HepG2 (cell line): ENCODE results near the gene RPS6KA3. TPM values are rescaled to one million over a fixed set of nuclear protein-coding genes. Genes with fewer than 3 reads are reported as not detected.

Experiments
- ATAD3A ChIP-seq: sonication (generic); formaldehyde crosslinking; IDR thresholded peaks from 2 replicates; pipeline ENCODE4 v1.4.0; 2020; ENCODE audit warnings: missing genetic modification reagents
- BORCS8-MEF2B ChIP-seq: sonication (generic); formaldehyde crosslinking; IDR thresholded peaks from 2 replicates; pipeline ENCODE4 v1.8.0; 2022; ENCODE audit warnings: mild to moderate bottlenecking, missing genetic modification reagents
- FUBP1 ChIP-seq: sonication (generic); formaldehyde crosslinking; IDR thresholded peaks from 2 replicates; pipeline ENCODE4 v1.5.1; 2020; ENCODE audit warnings: missing genetic modification reagents, mild to moderate bottlenecking, borderline replicate concordance
- GATAD1 ChIP-seq: IDR thresholded peaks from 2 replicates; pipeline ENCODE4 v1.6.1; 2016; ENCODE audit warnings: missing genetic modification reagents, missing compliant biosample characterization
- HNRNPLL ChIP-seq: fragments of 200-400 bp; formaldehyde crosslinking; IDR thresholded peaks from 2 replicates; pipeline ENCODE4 v1.6.1; 2017; ENCODE audit warnings: mild to moderate bottlenecking, low read depth, low read length; ENCODE audit not compliant: poor library complexity, severe bottlenecking
- NFKB2 ChIP-seq: sonication (generic); formaldehyde crosslinking; IDR thresholded peaks from 2 replicates; pipeline ENCODE4 v1.4.0; 2020; ENCODE audit warnings: missing genetic modification reagents, borderline replicate concordance
- POLR2AphosphoS2 ChIP-seq: IDR thresholded peaks from 2 replicates; pipeline ENCODE4 v1.6.1; 2011; ENCODE audit warnings: low read depth, low read length, improper control_type of control experiment
- SP1 ChIP-seq, 2 experiments: fragments of 450-650 bp in 1 of 2; sonication (generic) in 1 of 2; formaldehyde crosslinking in 1 of 2; IDR thresholded peaks; 2 replicates each; pipeline versions ENCODE4 v1.4.0 to v1.6.1; 2016 to 2020; ENCODE audit warnings: missing genetic modification reagents in 1 of 2
- ZNF124 ChIP-seq: sonication (generic); formaldehyde crosslinking; IDR thresholded peaks from 2 replicates; pipeline ENCODE4 v1.4.0; 2020; ENCODE audit warnings: missing genetic modification reagents
- ZNF18 ChIP-seq: sonication (generic); formaldehyde crosslinking; IDR thresholded peaks from 2 replicates; pipeline ENCODE4 v1.8.0; 2022; ENCODE audit warnings: mild to moderate bottlenecking, missing genetic modification reagents; ENCODE audit not compliant: insufficient replicate concordance
- ZNF276 ChIP-seq: sonication (generic); formaldehyde crosslinking; IDR thresholded peaks from 2 replicates; pipeline ENCODE4 v1.4.0; 2020; ENCODE audit warnings: mild to moderate bottlenecking, low read depth, missing genetic modification reagents
- ZNF567 ChIP-seq: sonication (generic); formaldehyde crosslinking; IDR thresholded peaks from 2 replicates; pipeline ENCODE4 v1.8.1; 2023; ENCODE audit warnings: mild to moderate bottlenecking, missing genetic modification reagents, borderline replicate concordance
- ZNF790 ChIP-seq: sonication (generic); formaldehyde crosslinking; IDR thresholded peaks from 2 replicates; pipeline ENCODE4 v1.8.0; 2022; ENCODE audit warnings: missing genetic modification reagents, mild to moderate bottlenecking, borderline replicate concordance
- ZZZ3 ChIP-seq: sonication (generic); formaldehyde crosslinking; IDR thresholded peaks from 2 replicates; pipeline ENCODE4 v1.4.0; 2020; ENCODE audit warnings: missing genetic modification reagents, mild to moderate bottlenecking, borderline replicate concordance
- polyA plus RNA-seq, 8 experiments: library from polyadenylated mRNA; depleted of rRNA in 3 of 8; stranded (reverse) in 7 of 8; unstranded in 1 of 8; fragments of >200 nt; fragmentation: Illumina TruSeq in 4 of 8; extraction: Trizol in 4 of 8; gene quantifications; 2 replicates each; pipeline versions ENCODE4 v1.2.1 to v1.2.3, GENCODE V29; 2011 to 2016; ENCODE audit warnings: low read depth in 4 of 8, missing spikeins in 1 of 8, mixed read lengths in 1 of 8; ENCODE audit not compliant: insufficient read depth in 1 of 8
- total RNA-seq, 5 experiments: library from RNA; depleted of rRNA; stranded (reverse); fragments of >200 nt; fragmentation: Illumina TruSeq; extraction: Trizol; gene quantifications; 2 replicates each; pipeline ENCODE4 v1.2.3, GENCODE V29; 2016; ENCODE audit warnings: low read depth in 1 of 5
- TF ChIP-seq, protein P1 (sequence below): sonication (generic); formaldehyde crosslinking; IDR thresholded peaks from 2 replicates; pipeline ENCODE4 v1.8.1; 2023; ENCODE audit warnings: mild to moderate bottlenecking, inconsistent platforms, moderate library complexity, missing genetic modification reagents, borderline replicate concordance
- TF ChIP-seq, protein P2 (sequence below): sonication (generic); formaldehyde crosslinking; conservative IDR thresholded peaks from 2 replicates; pipeline ENCODE4 v1.4.0; 2020; ENCODE audit warnings: mild to moderate bottlenecking, missing genetic modification reagents, moderate library complexity
- TF ChIP-seq, protein P3 (sequence below): IDR thresholded peaks from 2 replicates; pipeline ENCODE4 v1.6.1; 2016; ENCODE audit warnings: missing genetic modification reagents, missing compliant biosample characterization

Gene RPS6KA3
- total and polyA plus RNA-seq, 2 of the 13 experiments (the other 11 are each of a cell fraction or from before 2014, with no cell fraction given), result 314 to 357 TPM

DNA sequence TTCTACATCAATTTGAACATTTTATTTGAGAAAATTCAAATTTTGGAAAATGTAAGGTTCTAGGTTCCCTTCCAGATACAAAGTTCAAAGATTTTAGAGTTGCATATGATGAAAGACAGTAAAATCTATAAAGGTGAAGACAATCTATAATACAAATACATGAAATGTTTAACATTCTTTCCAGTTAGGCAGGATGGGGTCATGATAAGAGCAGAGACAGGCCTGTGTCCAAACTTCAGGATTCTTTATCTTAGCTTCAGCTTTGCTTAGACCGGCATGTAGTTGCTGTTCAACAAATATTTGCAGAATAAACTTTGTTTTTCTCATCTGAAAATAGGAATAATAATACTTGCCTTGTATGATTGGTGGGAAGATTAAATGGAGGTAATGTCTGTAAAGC lies 4.5 kb upstream of the RPS6KA3 start (continued):
- no peak for TF ChIP-seq ZNF18 (CRISPR knock-in tag)
- TF ChIP-seq FUBP1, result no peak
- TF ChIP-seq ZNF790 (CRISPR knock-in tag), result no peak
- no peak for TF ChIP-seq ZNF124
- TF ChIP-seq HNRNPLL, result no peak
- TF ChIP-seq NFKB2 (CRISPR knock-in tag), result no peak
- TF ChIP-seq POLR2AphosphoS2, result no peak
- no peak for TF ChIP-seq BORCS8-MEF2B (CRISPR knock-in tag)
- TF ChIP-seq, protein P1, sequence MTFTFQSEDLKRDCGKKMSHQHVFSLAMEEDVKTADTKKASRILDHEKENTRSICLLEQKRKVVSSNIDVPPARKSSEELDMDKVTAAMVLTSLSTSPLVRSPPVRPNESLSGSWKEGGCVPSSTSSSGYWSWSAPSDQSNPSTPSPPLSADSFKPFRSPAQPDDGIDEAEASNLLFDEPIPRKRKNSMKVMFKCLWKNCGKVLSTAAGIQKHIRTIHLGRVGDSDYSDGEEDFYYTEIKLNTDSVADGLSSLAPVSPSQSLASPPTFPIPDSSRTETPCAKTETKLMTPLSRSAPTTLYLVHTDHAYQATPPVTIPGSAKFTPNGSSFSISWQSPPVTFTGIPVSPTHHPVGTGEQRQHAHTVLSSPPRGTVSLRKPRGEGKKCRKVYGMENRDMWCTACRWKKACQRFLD (CRISPR knock-in tag), result no peak
- TF ChIP-seq SP1 (IDR thresholded peaks at IDR 0.05), result no peak
- no peak for TF ChIP-seq SP1 (CRISPR knock-in tag; IDR thresholded peaks at IDR 0.05)
- TF ChIP-seq ZNF276 (CRISPR knock-in tag), result no peak
- no peak for TF ChIP-seq GATAD1 (CRISPR knock-in tag)
- TF ChIP-seq, protein P2, sequence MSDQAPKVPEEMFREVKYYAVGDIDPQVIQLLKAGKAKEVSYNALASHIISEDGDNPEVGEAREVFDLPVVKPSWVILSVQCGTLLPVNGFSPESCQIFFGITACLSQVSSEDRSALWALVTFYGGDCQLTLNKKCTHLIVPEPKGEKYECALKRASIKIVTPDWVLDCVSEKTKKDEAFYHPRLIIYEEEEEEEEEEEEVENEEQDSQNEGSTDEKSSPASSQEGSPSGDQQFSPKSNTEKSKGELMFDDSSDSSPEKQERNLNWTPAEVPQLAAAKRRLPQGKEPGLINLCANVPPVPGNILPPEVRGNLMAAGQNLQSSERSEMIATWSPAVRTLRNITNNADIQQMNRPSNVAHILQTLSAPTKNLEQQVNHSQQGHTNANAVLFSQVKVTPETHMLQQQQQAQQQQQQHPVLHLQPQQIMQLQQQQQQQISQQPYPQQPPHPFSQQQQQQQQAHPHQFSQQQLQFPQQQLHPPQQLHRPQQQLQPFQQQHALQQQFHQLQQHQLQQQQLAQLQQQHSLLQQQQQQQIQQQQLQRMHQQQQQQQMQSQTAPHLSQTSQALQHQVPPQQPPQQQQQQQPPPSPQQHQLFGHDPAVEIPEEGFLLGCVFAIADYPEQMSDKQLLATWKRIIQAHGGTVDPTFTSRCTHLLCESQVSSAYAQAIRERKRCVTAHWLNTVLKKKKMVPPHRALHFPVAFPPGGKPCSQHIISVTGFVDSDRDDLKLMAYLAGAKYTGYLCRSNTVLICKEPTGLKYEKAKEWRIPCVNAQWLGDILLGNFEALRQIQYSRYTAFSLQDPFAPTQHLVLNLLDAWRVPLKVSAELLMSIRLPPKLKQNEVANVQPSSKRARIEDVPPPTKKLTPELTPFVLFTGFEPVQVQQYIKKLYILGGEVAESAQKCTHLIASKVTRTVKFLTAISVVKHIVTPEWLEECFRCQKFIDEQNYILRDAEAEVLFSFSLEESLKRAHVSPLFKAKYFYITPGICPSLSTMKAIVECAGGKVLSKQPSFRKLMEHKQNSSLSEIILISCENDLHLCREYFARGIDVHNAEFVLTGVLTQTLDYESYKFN (CRISPR knock-in tag), result peak; percentile 80
- TF ChIP-seq ATAD3A (CRISPR knock-in tag), result no peak
- no peak for TF ChIP-seq ZNF567 (CRISPR knock-in tag)
- TF ChIP-seq, protein P3, sequence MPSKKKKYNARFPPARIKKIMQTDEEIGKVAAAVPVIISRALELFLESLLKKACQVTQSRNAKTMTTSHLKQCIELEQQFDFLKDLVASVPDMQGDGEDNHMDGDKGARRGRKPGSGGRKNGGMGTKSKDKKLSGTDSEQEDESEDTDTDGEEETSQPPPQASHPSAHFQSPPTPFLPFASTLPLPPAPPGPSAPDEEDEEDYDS, result peak; percentile 9; the same call in 1 of the 2 replicates
- no peak for TF ChIP-seq ZZZ3 (CRISPR knock-in tag)
